Endodermal cell (in vitro differentiated cells): ENCODE data around the gene VPS33A. TPM values are rescaled to one million over a fixed set of nuclear protein-coding genes. Genes with fewer than 3 reads are reported as not detected.
A peak's percentile ranks its signal among the peaks of the same experiment; 100 is the strongest.

Experiments
- DNase-seq: peaks from one replicate; pipeline ENCODE4 v3.0.0-alpha.2; 2017
- H3K27ac ChIP-seq: 2 replicates; pipeline ENCODE4 v1.5.1; 2013; ENCODE audit warnings: mild to moderate bottlenecking, low read depth, low read length, moderate library complexity
- H3K27me3 ChIP-seq: 2 replicates; pipeline ENCODE4 v1.6.1; 2013; ENCODE audit warnings: mild to moderate bottlenecking, low read length, moderate library complexity; ENCODE audit not compliant: insufficient read depth, control insufficient read depth, poor library complexity, severe bottlenecking
- H3K36me3 ChIP-seq: 2 replicates; pipeline ENCODE4 v1.7.0; 2013; ENCODE audit warnings: mild to moderate bottlenecking, low read length, moderate library complexity; ENCODE audit not compliant: control insufficient read depth, insufficient read depth
- H3K4me1 ChIP-seq: one replicate; pipeline ENCODE4 v1.7.0; 2013; ENCODE audit warnings: low read length; ENCODE audit not compliant: control insufficient read depth, insufficient read depth
- H3K4me3 ChIP-seq: 2 replicates; pipeline ENCODE4 v1.5.1; 2013; ENCODE audit warnings: mild to moderate bottlenecking, low read length, moderate library complexity
- H3K9ac ChIP-seq: 2 replicates; pipeline ENCODE4 v1.6.1; 2013; ENCODE audit warnings: mild to moderate bottlenecking, low read length, moderate library complexity; ENCODE audit not compliant: poor library complexity, severe bottlenecking; ENCODE audit errors: extremely low read depth
- H3K9me3 ChIP-seq: 2 replicates; pipeline ENCODE4 v1.6.1; 2013; ENCODE audit warnings: mild to moderate bottlenecking, low read length, moderate library complexity; ENCODE audit not compliant: control insufficient read depth
- H3K27ac Mint-ChIP-seq: 2 replicates; pipeline ENCODE4 v1.8.0; 2020; ENCODE audit warnings: mixed read lengths
- H3K27me3 Mint-ChIP-seq: 2 replicates; pipeline ENCODE4 v1.8.0; 2021; ENCODE audit warnings: mild to moderate bottlenecking, mixed read lengths; ENCODE audit not compliant: insufficient read depth
- H3K36me3 Mint-ChIP-seq: 2 replicates; pipeline ENCODE4 v1.8.0; 2020; ENCODE audit warnings: low read depth, mixed read lengths
- H3K4me1 Mint-ChIP-seq: 2 replicates; pipeline ENCODE4 v1.8.0; 2020; ENCODE audit warnings: mixed read lengths
- H3K4me3 Mint-ChIP-seq: 2 replicates; pipeline ENCODE4 v1.8.0; 2020; ENCODE audit warnings: mild to moderate bottlenecking, moderate library complexity, mixed read lengths
- H3K9me3 Mint-ChIP-seq: 2 replicates; pipeline ENCODE4 v1.8.0; 2020; ENCODE audit warnings: mild to moderate bottlenecking, mixed read lengths
- CTCF ChIP-seq: fragments of 200-600 bp; sonication (generic); conservative IDR thresholded peaks from 2 replicates; pipeline ENCODE4 v1.5.0; 2021; ENCODE audit warnings: antibody characterized with exemption, mild to moderate bottlenecking
- WGBS, 2 experiments: methylation state at CpG; one replicate each; pipeline versions ENCODE4 v1.1.5 to v1.1.7; 2013; ENCODE audit warnings: missing lambda C conversion rate in 2 of 2, mixed read lengths in 1 of 2; ENCODE audit not compliant: insufficient coverage in 1 of 2, insufficient read length in 1 of 2; 5-methylcytosine and 5-hydroxymethylcytosine counted together
- total RNA-seq, 2 donors: library from RNA; stranded (reverse); fragmentation: NEBNext Ultra II Directional in 1 of 2; extraction: Animal tissue kit (Norgen Biotek cat#: 25700) in 1 of 2; gene quantifications; 2 replicates in 1 of 2; 3 replicates in 1 of 2; pipeline ENCODE4 v1.2.1, GENCODE V29; 2021

Gene VPS33A
- total RNA-seq, 2 donors from 2014 or later: 50.6 to 52.8 TPM

GRCh38 chr12:122187466-122187865, 78.8 kb downstream of the VPS33A start:
- Histone ChIP-seq H3K4me1 (no peaks in the 10 kb centered on the region), H3K9me3 (no peaks in the 10 kb centered on the region), H3K9ac (no peak overlapping the region), H3K4me3 (no peak overlapping the region), H3K36me3 (no peaks in the 10 kb centered on the region), H3K27me3 (peaks cover 12% of the 10 kb centered on the region), H3K27ac (no peak overlapping the region)
- H3K4me1 Mint-ChIP-seq: no peaks in the 10 kb centered on the region
- peaks cover 18% of the 10 kb centered on the region for H3K27me3 Mint-ChIP-seq
- H3K27ac Mint-ChIP-seq: no peak overlapping the region
- no peak overlapping the region for H3K4me3 Mint-ChIP-seq
- TF ChIP-seq CTCF: no peak
- WGBS, 2 experiments: 89 to 100% methylated on average over 5 to 12 of the region's 12 CpGs
- no peaks in the 10 kb centered on the region for H3K36me3 Mint-ChIP-seq
- no peaks in the 10 kb centered on the region for H3K9me3 Mint-ChIP-seq
- peak; percentile 55 for DNase-seq

GRCh38 chr12:122185494-122186082, 80.7 kb downstream of the VPS33A start:
- no peak for TF ChIP-seq CTCF
- Histone ChIP-seq H3K36me3 (no peaks in the 10 kb centered on the region), H3K9me3 (no peaks in the 10 kb centered on the region), H3K4me1 (no peaks in the 10 kb centered on the region), H3K27ac (no peak overlapping the region), H3K27me3 (peaks cover 12% of the 10 kb centered on the region), H3K9ac (no peak overlapping the region), H3K4me3 (no peak overlapping the region)
- WGBS, 2 experiments: 91 to 92% methylated on average over 3 to 10 of the region's 10 CpGs
- Mint-ChIP-seq H3K27me3 (peaks cover 24% of the 10 kb centered on the region), H3K27ac (no peak overlapping the region), H3K36me3 (no peaks in the 10 kb centered on the region), H3K9me3 (no peaks in the 10 kb centered on the region), H3K4me3 (no peak overlapping the region), H3K4me1 (no peaks in the 10 kb centered on the region)
- no peak for DNase-seq

GRCh38 chr12:122185079-122185478, 81.2 kb downstream of the VPS33A start:
- peaks cover 26% of the 10 kb centered on the region for H3K27me3 Mint-ChIP-seq
- H3K9me3 Mint-ChIP-seq: no peaks in the 10 kb centered on the region
- no peak for DNase-seq
- H3K27me3 ChIP-seq: peaks cover 12% of the 10 kb centered on the region
- H3K4me3 ChIP-seq: no peak overlapping the region
- H3K27ac ChIP-seq: no peak overlapping the region
- TF ChIP-seq CTCF: no peak
- H3K27ac Mint-ChIP-seq: no peak overlapping the region
- H3K9me3 ChIP-seq: no peaks in the 10 kb centered on the region
- no peaks in the 10 kb centered on the region for H3K4me1 Mint-ChIP-seq
- no peaks in the 10 kb centered on the region for H3K4me1 ChIP-seq
- H3K36me3 Mint-ChIP-seq: no peaks in the 10 kb centered on the region
- 89 to 95% methylated on average over 5 to 7 of the region's 7 CpGs for WGBS, 2 experiments
- no peak overlapping the region for H3K9ac ChIP-seq
- H3K4me3 Mint-ChIP-seq: no peak overlapping the region
- no peaks in the 10 kb centered on the region for H3K36me3 ChIP-seq
